Measurements from ENCODE around the gene LLPH.

DNA sequence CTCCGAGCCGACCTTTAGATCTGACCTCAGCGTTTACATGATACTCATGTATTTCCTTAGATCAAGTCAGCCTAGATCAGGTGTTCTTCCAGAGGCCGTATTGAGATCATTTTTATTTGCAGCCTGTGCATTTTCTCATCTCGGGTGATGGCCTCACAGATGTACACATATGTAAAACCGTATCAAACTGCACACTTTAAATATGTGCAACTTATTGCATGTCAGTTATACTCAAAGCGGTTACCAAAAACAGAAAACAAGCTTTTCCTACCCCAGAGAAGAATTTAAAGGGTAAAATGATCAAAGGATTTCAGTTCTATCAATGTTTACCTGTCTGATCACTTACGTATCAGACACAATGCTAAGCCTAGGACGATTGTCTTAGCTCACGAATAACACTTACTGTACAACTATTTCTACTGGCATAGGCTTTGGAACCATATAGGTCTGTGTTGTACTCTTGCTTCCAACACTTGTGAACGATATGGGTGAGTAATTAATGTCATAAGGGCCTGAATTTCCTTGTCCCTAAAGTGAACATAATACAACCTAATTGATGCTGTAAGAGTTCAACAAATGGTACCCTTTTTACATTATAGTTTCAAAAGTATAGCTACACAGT is 628 bp upstream of the LLPH start:
- TF ChIP-seq, protein P1, sequence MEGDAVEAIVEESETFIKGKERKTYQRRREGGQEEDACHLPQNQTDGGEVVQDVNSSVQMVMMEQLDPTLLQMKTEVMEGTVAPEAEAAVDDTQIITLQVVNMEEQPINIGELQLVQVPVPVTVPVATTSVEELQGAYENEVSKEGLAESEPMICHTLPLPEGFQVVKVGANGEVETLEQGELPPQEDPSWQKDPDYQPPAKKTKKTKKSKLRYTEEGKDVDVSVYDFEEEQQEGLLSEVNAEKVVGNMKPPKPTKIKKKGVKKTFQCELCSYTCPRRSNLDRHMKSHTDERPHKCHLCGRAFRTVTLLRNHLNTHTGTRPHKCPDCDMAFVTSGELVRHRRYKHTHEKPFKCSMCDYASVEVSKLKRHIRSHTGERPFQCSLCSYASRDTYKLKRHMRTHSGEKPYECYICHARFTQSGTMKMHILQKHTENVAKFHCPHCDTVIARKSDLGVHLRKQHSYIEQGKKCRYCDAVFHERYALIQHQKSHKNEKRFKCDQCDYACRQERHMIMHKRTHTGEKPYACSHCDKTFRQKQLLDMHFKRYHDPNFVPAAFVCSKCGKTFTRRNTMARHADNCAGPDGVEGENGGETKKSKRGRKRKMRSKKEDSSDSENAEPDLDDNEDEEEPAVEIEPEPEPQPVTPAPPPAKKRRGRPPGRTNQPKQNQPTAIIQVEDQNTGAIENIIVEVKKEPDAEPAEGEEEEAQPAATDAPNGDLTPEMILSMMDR (IDR thresholded peaks at IDR 0.05) = no peak
- TF ChIP-seq POLR2AphosphoS5 (IDR thresholded peaks at IDR 0.05; ENCODE audit: insufficient read depth in 1 of 2, low read depth in 1 of 2) = no peak
- TF ChIP-seq POLR2A (IDR thresholded peaks at IDR 0.05) = no peak

Data from vagina (tissue), 2 donors.